OCI-LY7 (cell line): ENCODE measurements around the gene FRMD5.

Experiments used
- EZH2phosphoT487 ChIP-seq: fragments of 200-600 bp; sonication (generic); IDR thresholded peaks from 2 replicates; pipeline ENCODE4 v1.6.1; 2018; ENCODE audit warnings: low read depth, borderline replicate concordance, mild to moderate bottlenecking, mixed run types, antibody characterized with exemption, low read length, moderate library complexity, mixed read lengths
- TF ChIP-seq, protein P1 (sequence below): fragments of 200-600 bp; sonication (generic); conservative IDR thresholded peaks from 2 replicates; pipeline ENCODE4 v1.5.1; 2014; ENCODE audit warnings: mild to moderate bottlenecking, antibody characterized with exemption, low read length, moderate library complexity, mixed read lengths

DNA sequence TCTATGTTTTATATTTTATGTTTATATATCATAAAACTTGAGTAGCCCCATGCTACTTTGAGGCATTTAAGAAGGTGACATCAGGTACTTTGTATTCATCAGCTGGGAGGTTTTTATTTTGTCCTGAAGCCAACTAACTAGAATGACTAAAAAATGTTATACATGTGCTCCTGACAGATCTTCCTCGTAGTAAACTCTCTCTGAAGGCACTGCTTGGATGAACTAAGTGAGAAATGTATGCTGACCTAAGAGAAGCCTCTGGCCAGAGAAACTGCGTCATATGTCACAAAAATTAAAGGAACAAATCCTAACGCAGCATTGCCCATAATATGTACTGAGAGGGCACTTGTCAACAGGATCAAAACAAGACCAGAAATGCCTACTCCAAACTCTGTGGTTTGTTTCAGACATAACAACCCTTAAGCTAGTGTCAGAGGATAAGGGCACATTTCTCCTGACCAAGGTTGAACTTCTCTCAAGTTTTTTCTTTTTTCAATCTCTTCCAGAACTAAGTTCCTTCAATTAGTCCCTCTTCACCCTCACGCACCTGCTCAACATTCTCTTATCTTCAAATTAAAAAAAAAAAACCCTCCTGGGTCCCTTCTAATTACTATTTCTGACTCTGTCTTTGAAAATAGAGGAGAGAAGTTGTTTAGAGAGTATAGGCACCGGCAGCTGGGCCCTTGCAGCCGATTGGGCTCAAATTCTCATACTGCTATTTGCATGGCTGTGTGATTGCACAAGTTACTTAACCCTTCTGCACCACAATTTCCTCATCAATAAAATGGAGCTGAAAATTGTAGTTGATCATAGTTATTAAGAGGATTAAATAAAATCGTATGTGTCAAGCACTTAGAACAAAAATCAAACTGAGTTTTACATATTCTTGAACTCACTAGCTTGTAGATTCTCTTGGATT is 159.0 kb downstream of the FRMD5 start:
- TF ChIP-seq, protein P1, sequence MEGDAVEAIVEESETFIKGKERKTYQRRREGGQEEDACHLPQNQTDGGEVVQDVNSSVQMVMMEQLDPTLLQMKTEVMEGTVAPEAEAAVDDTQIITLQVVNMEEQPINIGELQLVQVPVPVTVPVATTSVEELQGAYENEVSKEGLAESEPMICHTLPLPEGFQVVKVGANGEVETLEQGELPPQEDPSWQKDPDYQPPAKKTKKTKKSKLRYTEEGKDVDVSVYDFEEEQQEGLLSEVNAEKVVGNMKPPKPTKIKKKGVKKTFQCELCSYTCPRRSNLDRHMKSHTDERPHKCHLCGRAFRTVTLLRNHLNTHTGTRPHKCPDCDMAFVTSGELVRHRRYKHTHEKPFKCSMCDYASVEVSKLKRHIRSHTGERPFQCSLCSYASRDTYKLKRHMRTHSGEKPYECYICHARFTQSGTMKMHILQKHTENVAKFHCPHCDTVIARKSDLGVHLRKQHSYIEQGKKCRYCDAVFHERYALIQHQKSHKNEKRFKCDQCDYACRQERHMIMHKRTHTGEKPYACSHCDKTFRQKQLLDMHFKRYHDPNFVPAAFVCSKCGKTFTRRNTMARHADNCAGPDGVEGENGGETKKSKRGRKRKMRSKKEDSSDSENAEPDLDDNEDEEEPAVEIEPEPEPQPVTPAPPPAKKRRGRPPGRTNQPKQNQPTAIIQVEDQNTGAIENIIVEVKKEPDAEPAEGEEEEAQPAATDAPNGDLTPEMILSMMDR: no peak
- TF ChIP-seq EZH2phosphoT487: no peak
